Memory B cell (primary cell): ENCODE measurements around the gene FARP1.

ENCODE experiments used
- ATAC-seq: fragments of 150-1000 bp; cut with Tn5 transposase; 2 replicates; pipeline ENCODE4 v1.10.0; 2021; ENCODE audit warnings: low read depth, mild to moderate bottlenecking, moderate library complexity
- DNase-seq, 2 donors: peaks; one replicate each; pipeline ENCODE4 v3.0.0; 2022; ENCODE audit warnings: low spot score in 2 of 2
- H3K27ac Mint-ChIP-seq: one replicate; pipeline ENCODE4 v1.8.0; 2022; ENCODE audit warnings: mild to moderate bottlenecking, moderate library complexity, mixed read lengths
- H3K27me3 Mint-ChIP-seq: one replicate; pipeline ENCODE4 v1.8.0; 2022; ENCODE audit warnings: mixed read lengths
- H3K36me3 Mint-ChIP-seq: one replicate; pipeline ENCODE4 v1.8.0; 2022; ENCODE audit warnings: mild to moderate bottlenecking, mixed read lengths
- H3K4me1 Mint-ChIP-seq: one replicate; pipeline ENCODE4 v1.8.0; 2022; ENCODE audit warnings: mixed read lengths
- H3K4me3 Mint-ChIP-seq: one replicate; pipeline ENCODE4 v1.8.0; 2022; ENCODE audit warnings: mild to moderate bottlenecking, moderate library complexity, mixed read lengths
- H3K9me3 Mint-ChIP-seq: one replicate; pipeline ENCODE4 v1.8.0; 2022; ENCODE audit warnings: mixed read lengths

FARP1 gene

DNA sequence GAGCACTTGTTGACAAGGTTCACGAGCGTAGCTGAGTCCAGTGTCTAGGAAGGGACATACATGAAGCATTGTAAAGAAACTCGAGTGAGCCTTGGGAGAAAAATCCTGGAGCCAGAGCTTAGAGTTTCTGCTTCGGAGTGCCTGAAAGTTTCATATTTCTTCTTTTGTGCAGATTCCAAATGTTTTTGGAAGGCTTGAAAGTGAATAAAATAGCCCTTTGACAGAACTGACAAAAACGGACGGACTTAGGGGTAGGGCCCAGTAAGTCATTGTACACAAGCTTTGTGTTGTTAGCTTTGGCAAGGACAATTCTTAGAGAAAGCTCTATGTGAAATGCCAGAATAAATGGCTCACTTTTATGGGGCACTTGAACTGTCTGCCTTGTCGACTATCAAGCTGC, 31.4 kb downstream of the FARP1 start:
- Mint-ChIP-seq H3K9me3 (no peaks in the 10 kb centered on the region), H3K27me3 (peaks cover 3% of the 10 kb centered on the region), H3K4me3 (no peak overlapping the region), H3K4me1 (no peaks in the 10 kb centered on the region), H3K36me3 (no peaks in the 10 kb centered on the region), H3K27ac (no peak overlapping the region)
- no peak for ATAC-seq
- no peak for DNase-seq

- Mint-ChIP-seq H3K27me3 (peaks cover 3% of the 10 kb centered on the region), H3K9me3 (no peaks in the 10 kb centered on the region)
- peak; percentile 34 for ATAC-seq
Observed at GRCh38 chr13:98175043-98175442, 32.1 kb downstream of the FARP1 start.

GRCh38 chr13:98175823-98176222, 32.9 kb downstream of the FARP1 start:
- H3K36me3 Mint-ChIP-seq = no peaks in the 10 kb centered on the region
- ATAC-seq = no peak
- no peak overlapping the region for H3K27ac Mint-ChIP-seq
- H3K27me3 Mint-ChIP-seq = peaks cover 3% of the 10 kb centered on the region
- H3K4me3 Mint-ChIP-seq = no peak overlapping the region
- no peaks in the 10 kb centered on the region for H3K9me3 Mint-ChIP-seq
- H3K4me1 Mint-ChIP-seq = no peaks in the 10 kb centered on the region
- DNase-seq = no peak

More at GRCh38 chr13:98175043-98175442, 32.1 kb downstream of the FARP1 start:
- H3K4me3 Mint-ChIP-seq = no peak overlapping the region
- H3K36me3 Mint-ChIP-seq = no peaks in the 10 kb centered on the region
- no peak for DNase-seq
- H3K27ac Mint-ChIP-seq = no peak overlapping the region
- H3K4me1 Mint-ChIP-seq = no peaks in the 10 kb centered on the region

- no peak for DNase-seq
- ATAC-seq = no peak
- H3K36me3 Mint-ChIP-seq = no peaks in the 10 kb centered on the region
- no peak within 1 kb of the TSS for H3K4me3 Mint-ChIP-seq
- no peaks in the 10 kb centered on the region for H3K27me3 Mint-ChIP-seq
- H3K4me1 Mint-ChIP-seq = no peaks in the 10 kb centered on the region
- H3K27ac Mint-ChIP-seq = no peak within 1 kb of the TSS
- no peaks in the 10 kb centered on the region for H3K9me3 Mint-ChIP-seq
Observed at GRCh38 chr13:98176777-98177608, 34.1 kb downstream of the FARP1 start, which contains the start of gene RNF113B. Gene RNF113B (minus strand): TSS chr13:98177269. CDS start chr13:98177236, 33 bp downstream.

DNA sequence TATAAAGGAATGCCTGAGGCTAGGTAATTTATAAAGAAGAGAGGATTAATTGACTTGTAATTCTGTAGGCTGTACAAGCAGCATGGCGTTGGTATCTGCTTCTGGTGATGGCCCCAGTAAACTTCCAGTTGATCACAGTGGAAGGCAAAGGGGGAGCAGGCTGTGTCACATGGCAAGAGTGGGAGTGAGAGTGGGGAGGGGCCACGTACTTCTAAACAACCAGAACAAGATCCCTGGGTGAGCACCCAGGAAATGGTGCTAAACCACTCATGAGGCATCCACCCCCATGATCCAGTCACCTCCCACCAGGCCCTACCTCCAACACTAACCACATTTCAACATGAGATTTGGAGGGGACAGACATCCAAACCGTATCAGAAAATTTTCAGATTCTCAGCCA, 37.2 kb downstream of the FARP1 start:
- no peaks in the 10 kb centered on the region for H3K4me1 Mint-ChIP-seq
- DNase-seq (no peak), ATAC-seq (no peak)
- H3K9me3 Mint-ChIP-seq = no peaks in the 10 kb centered on the region
- no peak overlapping the region for H3K4me3 Mint-ChIP-seq
- no peaks in the 10 kb centered on the region for H3K36me3 Mint-ChIP-seq
- no peak overlapping the region for H3K27ac Mint-ChIP-seq
- H3K27me3 Mint-ChIP-seq = no peaks in the 10 kb centered on the region

- ATAC-seq (no peak), DNase-seq (no peak)
- Mint-ChIP-seq H3K27me3 (peaks cover 2% of the 10 kb centered on the region), H3K27ac (no peak overlapping the region), H3K4me1 (no peaks in the 10 kb centered on the region), H3K9me3 (peaks cover under 1% of the 10 kb centered on the region), H3K36me3 (no peaks in the 10 kb centered on the region), H3K4me3 (no peak overlapping the region)
Observed at GRCh38 chr13:98181111-98181815, 38.4 kb downstream of the FARP1 start.

DNA sequence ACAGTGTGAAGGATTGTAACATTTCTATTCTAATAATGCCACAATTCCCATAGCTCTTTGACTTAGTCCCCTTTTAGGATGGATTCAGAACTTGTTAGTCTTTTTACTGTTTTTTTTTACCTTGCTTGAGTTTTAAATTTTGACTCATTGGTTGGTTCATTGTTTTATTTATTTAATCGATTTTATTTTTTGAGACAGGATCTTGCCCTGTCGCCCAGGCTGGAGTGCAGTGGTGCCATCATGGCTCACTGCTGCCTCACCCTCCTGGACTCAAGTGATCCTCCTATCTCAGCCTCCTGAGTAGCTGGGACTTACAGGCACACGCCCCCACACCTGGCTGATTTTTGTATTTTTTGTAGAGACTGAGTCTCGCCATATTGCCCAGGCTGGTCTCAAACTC, 39.3 kb downstream of the FARP1 start:
- ATAC-seq (no peak), DNase-seq (no peak)
- Mint-ChIP-seq H3K4me1 (no peaks in the 10 kb centered on the region), H3K9me3 (peaks cover 2% of the 10 kb centered on the region), H3K27ac (no peak overlapping the region), H3K36me3 (no peaks in the 10 kb centered on the region), H3K27me3 (peaks cover 4% of the 10 kb centered on the region), H3K4me3 (no peak overlapping the region)

DNA sequence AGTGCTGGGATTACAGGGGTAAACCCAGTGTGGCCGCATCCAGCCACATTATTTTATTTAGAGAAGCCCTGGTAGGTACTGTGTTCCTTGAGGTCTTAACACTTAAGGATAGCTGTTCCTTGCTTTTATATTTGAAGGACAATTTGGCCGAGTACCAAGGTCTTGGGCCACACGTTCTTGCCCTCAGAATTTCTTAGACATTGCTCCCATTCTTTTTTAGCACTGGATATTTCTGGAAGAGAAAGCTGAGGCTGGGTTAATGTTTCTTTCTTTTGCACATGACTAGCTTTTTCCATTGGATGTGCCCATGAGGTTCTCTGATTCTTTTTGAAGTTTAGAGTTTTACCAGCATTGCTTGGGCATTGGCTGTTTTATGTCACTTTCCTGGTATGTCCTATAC, 39.7 kb downstream of the FARP1 start:
- Mint-ChIP-seq H3K27me3 (peaks cover 4% of the 10 kb centered on the region), H3K27ac (no peak overlapping the region), H3K9me3 (peaks cover 2% of the 10 kb centered on the region), H3K4me3 (no peak overlapping the region), H3K4me1 (no peaks in the 10 kb centered on the region), H3K36me3 (no peaks in the 10 kb centered on the region)
- DNase-seq (no peak), ATAC-seq (no peak)

GRCh38 chr13:98184792-98185191, 41.9 kb downstream of the FARP1 start:
- H3K9me3 Mint-ChIP-seq = peaks cover 2% of the 10 kb centered on the region
- H3K36me3 Mint-ChIP-seq = no peaks in the 10 kb centered on the region
- H3K4me1 Mint-ChIP-seq = no peaks in the 10 kb centered on the region
- peaks cover 4% of the 10 kb centered on the region for H3K27me3 Mint-ChIP-seq
- no peak overlapping the region for H3K27ac Mint-ChIP-seq
- H3K4me3 Mint-ChIP-seq = no peak overlapping the region
- ATAC-seq = no peak
- DNase-seq = no peak

GRCh38 chr13:98187155-98187964, 44.5 kb downstream of the FARP1 start:
- Mint-ChIP-seq H3K4me1 (no peaks in the 10 kb centered on the region), H3K27ac (no peak overlapping the region), H3K36me3 (no peaks in the 10 kb centered on the region), H3K9me3 (peaks cover 2% of the 10 kb centered on the region), H3K27me3 (peaks cover 4% of the 10 kb centered on the region), H3K4me3 (no peak overlapping the region)
- DNase-seq = no peak
- no peak for ATAC-seq

DNA sequence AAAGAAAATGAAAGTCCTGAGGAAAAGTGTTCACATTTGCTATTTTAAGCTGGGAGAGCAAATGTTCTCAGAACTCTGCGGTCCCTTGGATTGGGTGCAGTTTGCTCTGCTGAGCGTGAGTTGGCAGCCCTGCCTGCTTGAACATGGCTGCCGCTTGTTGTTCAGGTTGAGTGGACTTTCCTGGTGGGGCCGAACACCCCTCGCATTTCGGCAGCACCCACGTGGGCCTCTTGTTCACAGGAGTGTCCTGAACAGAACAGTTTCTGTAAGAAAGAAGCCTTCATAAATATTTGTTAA, 45.0 kb downstream of the FARP1 start:
- Mint-ChIP-seq H3K36me3 (no peaks in the 10 kb centered on the region), H3K9me3 (peaks cover 2% of the 10 kb centered on the region), H3K27ac (no peak overlapping the region), H3K4me1 (no peaks in the 10 kb centered on the region), H3K27me3 (peaks cover 4% of the 10 kb centered on the region), H3K4me3 (no peak overlapping the region)
- ATAC-seq (no peak), DNase-seq (no peak)

- ATAC-seq (no peak), DNase-seq (no peak)
- peaks cover 4% of the 10 kb centered on the region for H3K27me3 Mint-ChIP-seq
- no peaks in the 10 kb centered on the region for H3K4me1 Mint-ChIP-seq
- H3K36me3 Mint-ChIP-seq = no peaks in the 10 kb centered on the region
- peaks cover 2% of the 10 kb centered on the region for H3K9me3 Mint-ChIP-seq
- H3K27ac Mint-ChIP-seq = no peak overlapping the region
- H3K4me3 Mint-ChIP-seq = no peak overlapping the region
Observed at GRCh38 chr13:98188544-98189166, 45.8 kb downstream of the FARP1 start.

DNA sequence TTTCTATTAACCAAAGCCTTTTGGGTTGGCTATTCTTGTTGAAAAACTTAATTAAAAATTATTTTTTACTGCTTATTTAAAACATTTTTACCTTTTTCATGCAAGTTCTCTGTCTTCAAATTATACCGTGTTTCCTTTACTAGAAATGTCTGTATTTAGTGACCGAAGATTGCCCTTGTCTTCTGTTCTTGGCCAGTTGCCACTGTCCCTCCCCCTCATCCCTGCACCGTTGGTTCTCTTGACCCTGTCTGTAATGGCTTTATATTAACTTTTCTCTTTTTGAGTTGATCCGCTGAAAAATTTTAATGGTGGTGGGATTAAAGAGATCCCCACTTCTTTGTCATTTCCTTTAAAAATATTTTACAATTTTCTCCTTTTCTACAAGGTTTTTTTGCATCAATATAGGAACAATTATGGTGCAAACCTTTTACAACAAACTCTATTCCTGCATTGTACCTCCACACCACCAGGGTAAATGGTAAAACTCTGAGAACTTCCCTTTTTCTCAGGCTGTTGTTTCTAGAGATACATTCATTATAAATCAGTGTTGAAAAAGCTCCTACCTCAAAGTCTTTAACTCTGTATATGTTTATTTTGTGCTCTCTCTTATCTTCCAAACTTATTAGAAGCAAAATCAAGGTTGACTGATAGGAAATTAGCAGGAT, 47.1 kb downstream of the FARP1 start:
- H3K36me3 Mint-ChIP-seq = no peaks in the 10 kb centered on the region
- H3K9me3 Mint-ChIP-seq = peaks cover 2% of the 10 kb centered on the region
- no peak overlapping the region for H3K4me3 Mint-ChIP-seq
- H3K27me3 Mint-ChIP-seq = peaks cover 4% of the 10 kb centered on the region
- no peaks in the 10 kb centered on the region for H3K4me1 Mint-ChIP-seq
- DNase-seq (no peak), ATAC-seq (no peak)
- no peak overlapping the region for H3K27ac Mint-ChIP-seq
